IMR-90 (cell line): ENCODE measurements around the gene CD82. TPM values are rescaled to one million over a fixed set of nuclear protein-coding genes. Genes with fewer than 3 reads are reported as not detected.

Source experiments
- ATAC-seq: fragments of 200-7000 bp; cut with Tn5 transposase; 2 replicates; pipeline ENCODE4 v1.9.1; 2020; ENCODE audit warnings: low read depth, mild to moderate bottlenecking, moderate library complexity
- BruUV-seq: library from RNA; stranded (reverse); fragments of 400-500 nt; replicated peaks from 2 replicates; lab custom pipeline; 2021; lab: Mats Ljungman, UMichigan
- CTCF ChIA-PET: fragments of 300-600 bp; formaldehyde crosslinking; extraction: SDS; loops from one replicate; lab custom pipeline; 2021; ENCODE audit warnings: antibody characterized with exemption; lab: Yijun Ruan, JAX
- POLR2A ChIA-PET: fragments of 300-600 bp; sonication (Branson Sonifier 250); formaldehyde crosslinking; loops from one replicate; lab custom pipeline; 2022; ENCODE audit warnings: antibody characterized with exemption; ENCODE audit not compliant: unreplicated experiment; lab: Charles Lee
- DNase-seq: peaks from one replicate; pipeline ENCODE4 v3.0.0; 2013
- H2AFZ ChIP-seq: replicated peaks from 2 replicates; pipeline ENCODE3; 2013; ENCODE audit warnings: low read length, mild to moderate bottlenecking; ENCODE audit not compliant: poor library complexity
- H2AK5ac ChIP-seq: 2 replicates; pipeline ENCODE4 v1.6.1; 2013; ENCODE audit warnings: low read depth, low read length, inconsistent platforms
- H2AK9ac ChIP-seq: replicated peaks from 2 replicates; pipeline ENCODE3; 2013; ENCODE audit warnings: mild to moderate bottlenecking, low read depth, low read length, moderate library complexity; ENCODE audit not compliant: poor library complexity
- H2BK120ac ChIP-seq: 2 replicates; pipeline ENCODE4 v1.6.1; 2013; ENCODE audit warnings: low read depth, low read length, inconsistent platforms
- H2BK15ac ChIP-seq: 3 replicates; pipeline ENCODE4 v1.6.1; 2013; ENCODE audit warnings: low read depth, low read length, inconsistent platforms
- H2BK20ac ChIP-seq: 2 replicates; pipeline ENCODE4 v1.6.1; 2013; ENCODE audit warnings: low read depth, mild to moderate bottlenecking, inconsistent platforms, low read length, moderate library complexity
- H2BK5ac ChIP-seq: 2 replicates; pipeline ENCODE4 v1.6.1; 2013; ENCODE audit warnings: mild to moderate bottlenecking, low read depth, low read length, inconsistent platforms; ENCODE audit not compliant: poor library complexity, severe bottlenecking
- H3K14ac ChIP-seq: replicated peaks from 2 replicates; pipeline ENCODE4 v1.6.1; 2013; ENCODE audit warnings: low read depth, low read length, inconsistent platforms
- H3K18ac ChIP-seq: 2 replicates; pipeline ENCODE4 v1.6.1; 2013; ENCODE audit warnings: low read depth, low read length, control low read depth
- H3K23ac ChIP-seq: 2 replicates; pipeline ENCODE4 v1.6.1; 2013; ENCODE audit warnings: low read depth, low read length, inconsistent platforms
- H3K27ac ChIP-seq: 2 replicates; pipeline ENCODE4 v1.5.1; 2013; ENCODE audit warnings: mild to moderate bottlenecking, control low read depth, low read length; ENCODE audit not compliant: insufficient read depth
- H3K27me3 ChIP-seq: 2 replicates; pipeline ENCODE4 v1.6.1; 2013; ENCODE audit warnings: low read length; ENCODE audit not compliant: control insufficient read depth, insufficient read depth
- H3K36me3 ChIP-seq: 2 replicates; pipeline ENCODE4 v1.6.1; 2013; ENCODE audit warnings: low read length, mixed read lengths; ENCODE audit not compliant: control insufficient read depth, insufficient read depth
- H3K4ac ChIP-seq: 2 replicates; pipeline ENCODE4 v1.6.1; 2013; ENCODE audit warnings: low read depth, low read length, inconsistent platforms
- H3K4me1 ChIP-seq: 2 replicates; pipeline ENCODE4 v1.6.1; 2013; ENCODE audit warnings: low read length, mixed read lengths; ENCODE audit not compliant: control insufficient read depth, insufficient read depth
- H3K4me2 ChIP-seq: 2 replicates; pipeline ENCODE4 v1.6.1; 2013; ENCODE audit warnings: low read depth, mild to moderate bottlenecking, control low read depth, low read length, moderate library complexity
- H3K4me3 ChIP-seq: 2 replicates; pipeline ENCODE4 v1.5.1; 2013; ENCODE audit warnings: low read depth, mild to moderate bottlenecking, control low read depth, low read length, moderate library complexity; ENCODE audit not compliant: insufficient read depth
- H3K56ac ChIP-seq: 2 replicates; pipeline ENCODE4 v1.6.1; 2013; ENCODE audit warnings: low read length, inconsistent platforms; ENCODE audit not compliant: insufficient read depth; ENCODE audit errors: extremely low read depth
- H3K79me1 ChIP-seq, 2 experiments: 2 replicates each; pipeline ENCODE4 v1.6.1; 2013; ENCODE audit warnings: low read length in 2 of 2, inconsistent platforms in 1 of 2, low read depth in 1 of 2
- H3K9ac ChIP-seq: 2 replicates; pipeline ENCODE4 v1.6.1; 2013; ENCODE audit warnings: low read depth, low read length, control low read depth
- H3K9me1 ChIP-seq: 2 replicates; pipeline ENCODE4 v1.6.1; 2013; ENCODE audit warnings: low read length, inconsistent platforms; ENCODE audit not compliant: insufficient read depth
- H3K9me3 ChIP-seq: 2 replicates; pipeline ENCODE4 v1.6.1; 2013; ENCODE audit warnings: low read length; ENCODE audit not compliant: control insufficient read depth, insufficient read depth
- H4K20me1 ChIP-seq: 2 replicates; pipeline ENCODE4 v1.6.1; 2013; ENCODE audit warnings: low read length, inconsistent platforms; ENCODE audit not compliant: insufficient read depth
- H4K5ac ChIP-seq: 2 replicates; pipeline ENCODE4 v1.6.1; 2013; ENCODE audit warnings: mild to moderate bottlenecking, low read depth, low read length, control low read depth
- H4K8ac ChIP-seq, 2 experiments: 2 replicates each; pipeline ENCODE4 v1.6.1; 2013; ENCODE audit warnings: low read depth in 2 of 2, low read length in 2 of 2, control low read depth in 1 of 2, inconsistent platforms in 1 of 2
- H4K91ac ChIP-seq: 2 replicates; pipeline ENCODE4 v1.6.1; 2013; ENCODE audit warnings: low read depth, low read length, inconsistent platforms; ENCODE audit not compliant: insufficient read depth
- MXI1 ChIP-seq: IDR thresholded peaks from 2 replicates; pipeline ENCODE4 v1.6.1; 2012; ENCODE audit warnings: low read depth, mild to moderate bottlenecking, low read length, moderate library complexity, borderline replicate concordance
- WGBS, 2 experiments: methylation state at CpG; one replicate each; pipeline versions ENCODE4 v1.1.5 to v1.1.7; 2013; ENCODE audit warnings: missing lambda C conversion rate in 2 of 2; ENCODE audit not compliant: insufficient read length in 1 of 2; ENCODE audit errors: extremely low coverage in 2 of 2; 5-methylcytosine and 5-hydroxymethylcytosine counted together
- dilution Hi-C: fragments of 300-500 bp; cut with HindIII; formaldehyde crosslinking; loops from one replicate; pipeline ENCODE4 v1.14.3; 2018; ENCODE audit warnings: low sequenced_read_pairs; ENCODE audit not compliant: unreplicated experiment
- in situ Hi-C: fragments of 300-500 bp; cut with MboI; formaldehyde crosslinking; loops from 3 replicates; pipeline ENCODE4 v1.14.3; 2019; ENCODE audit warnings: low sequenced_read_pairs, inconsistent platforms, mixed read lengths
- intact Hi-C: fragments of 100-400 bp; cut with micrococcal nuclease; formaldehyde crosslinking; loops from 2 replicates; pipeline ENCODE4 v1.10.0; 2022
- polyA plus RNA-seq, 3 experiments: library from polyadenylated mRNA; depleted of rRNA; stranded (reverse); fragments of >200 nt; gene quantifications; 2 replicates each; pipeline ENCODE4 v1.2.3, GENCODE V29; 2012; ENCODE audit warnings: low replicate concordance in 1 of 3
- total RNA-seq: library from RNA; depleted of rRNA; stranded (reverse); fragments of >200 nt; gene quantifications from 2 replicates; pipeline ENCODE4 v1.2.3, GENCODE V29; 2012

CD82 gene
- total and polyA plus RNA-seq, 2 of the 4 experiments (the other 2 are of a cell fraction), result 32.8 to 49.4 TPM

DNA sequence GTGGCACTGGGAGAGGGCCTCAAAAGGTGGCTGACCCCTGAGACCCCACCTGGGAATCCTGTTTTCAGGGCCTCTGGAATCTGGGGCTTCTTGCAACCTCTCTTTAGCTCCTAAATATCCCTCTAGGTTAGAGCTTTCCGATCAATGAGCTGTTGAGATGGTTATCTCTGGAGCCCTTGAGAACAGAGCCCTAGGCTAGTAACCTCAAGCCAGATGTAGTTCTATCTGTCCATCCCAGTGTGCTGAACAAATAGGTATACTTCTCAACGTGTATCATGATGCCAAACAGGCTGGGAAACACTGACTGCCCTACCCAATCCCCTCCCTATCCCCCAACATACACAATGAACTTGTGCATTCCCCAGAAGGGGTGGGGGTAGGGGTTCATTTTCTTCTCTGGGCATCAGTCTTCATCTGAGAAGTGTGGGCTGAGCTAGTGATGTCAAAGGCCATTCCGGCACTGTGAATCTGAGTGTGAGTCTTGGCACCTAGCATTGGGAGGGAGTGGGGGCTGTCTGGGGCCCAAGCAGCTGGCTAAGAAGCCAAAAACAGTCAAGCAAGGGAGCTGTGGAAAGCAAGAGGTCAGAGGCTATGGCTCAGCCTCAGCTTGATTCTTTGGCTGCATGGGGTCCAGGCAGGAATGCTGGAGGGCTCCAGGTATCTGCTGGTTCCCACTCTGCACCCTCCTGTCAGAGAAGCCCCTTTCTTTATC, 17.3 kb downstream of the CD82 start:
- H3K14ac ChIP-seq, result no peak overlapping the region
- H3K4me1 ChIP-seq, result peaks cover 2% of the 10 kb centered on the region; the same call in 1 of the 2 replicates
- no peak for TF ChIP-seq MXI1
- H4K20me1 ChIP-seq, result no peaks in the 10 kb centered on the region; the same call in 1 of the 2 replicates
- WGBS, 2 experiments, result 100% methylated on average over 1 of the region's 3 CpGs; no CpG with 5 or more reads in 1 of the 2 experiments
- no peak overlapping the region; the same call in 1 of the 2 replicates for H2AK5ac ChIP-seq
- ATAC-seq (no peak), DNase-seq (no peak)
- CTCF ChIA-PET, result no interaction called here
- H3K18ac ChIP-seq, result no peak overlapping the region
- H3K36me3 ChIP-seq, result peaks cover 8% of the 10 kb centered on the region
- dilution Hi-C loops (no loop called here), in situ Hi-C loops (no loop called here), intact Hi-C loops (no loop called here)
- no peak overlapping the region for H4K5ac ChIP-seq
- H2BK15ac ChIP-seq, result no peak overlapping the region
- peaks cover 8% of the 10 kb centered on the region for H3K9me3 ChIP-seq
- H3K4ac ChIP-seq, result no peak overlapping the region
- no peak overlapping the region for H3K9ac ChIP-seq
- no peak overlapping the region for H3K27ac ChIP-seq
- no peak overlapping the region for H3K4me2 ChIP-seq
- H2AK9ac ChIP-seq, result no peak overlapping the region
- H3K56ac ChIP-seq, result no peak overlapping the region
- H2BK5ac ChIP-seq, result no peak overlapping the region
- no peak overlapping the region for H2BK20ac ChIP-seq
- no TSS peak for BruUV-seq
- peaks cover 12 to 35% of the 10 kb centered on the region in 2 experiments for H3K79me1 ChIP-seq
- no peaks in the 10 kb centered on the region; the same call in 1 of the 2 replicates for H3K9me1 ChIP-seq
- H4K91ac ChIP-seq, result no peak overlapping the region
- H3K23ac ChIP-seq, result no peak overlapping the region
- POLR2A ChIA-PET, result no interaction called here
- H3K4me3 ChIP-seq, result no peak overlapping the region
- no peak overlapping the region for H2BK120ac ChIP-seq
- no peaks in the 10 kb centered on the region for H3K27me3 ChIP-seq
- no peak overlapping the region for H2AFZ ChIP-seq
- H4K8ac ChIP-seq, result no peak overlapping the region
